ENCODE results near the gene DNAJB11.

GRCh38 chr3:186592682-186593081 is 22.2 kb downstream of the DNAJB11 start:
- TF ChIP-seq CTCF (IDR thresholded peaks at IDR 0.05 in 8 of 11, conservative IDR thresholded peaks at IDR 0.05 in 3 of 11) (no peak), POLR2A (IDR thresholded peaks at IDR 0.05) (no peak)

Measured in spleen (tissue), 7 donors.